B cell (primary cell): ENCODE results near the gene AGR3. TPM values are rescaled to one million over a fixed set of nuclear protein-coding genes. Genes with fewer than 3 reads are reported as not detected.

ENCODE experiments used
- ATAC-seq: fragments of 200-7000 bp; cut with Tn5 transposase; one replicate; pipeline ENCODE4 v1.10.0; 2021; ENCODE audit warnings: low read depth, mild to moderate bottlenecking, moderate number of reproducible peaks, moderate library complexity
- CTCF ChIA-PET: fragments of 350-600 bp; sonication (Branson Sonifier 250); formaldehyde crosslinking; loops from one replicate; lab custom pipeline; 2021; ENCODE audit warnings: antibody characterized with exemption, inconsistent platforms; lab: Charles Lee
- POLR2A ChIA-PET: fragments of 350-600 bp; sonication (Branson Sonifier 250); formaldehyde crosslinking; loops from one replicate; lab custom pipeline; 2021; ENCODE audit warnings: antibody characterized with exemption; lab: Charles Lee
- DNase-seq: peaks from one replicate; pipeline ENCODE4 v3.0.0; 2013
- H2AFZ ChIP-seq: 2 replicates; pipeline ENCODE4 v1.6.1; 2012; ENCODE audit warnings: mild to moderate bottlenecking, low read depth, low read length; ENCODE audit not compliant: insufficient read depth, poor library complexity, severe bottlenecking
- H3K27ac ChIP-seq, 2 donors: 1 replicate in 1 of 2; 2 replicates in 1 of 2; pipeline ENCODE4 v1.5.1; 2012 to 2013; ENCODE audit warnings: low read length in 2 of 2, mild to moderate bottlenecking in 2 of 2, moderate library complexity in 1 of 2
- H3K27me3 ChIP-seq, 4 experiments: fragments of 200-600 bp in 1 of 4; sonication (generic) in 1 of 4; replicated peaks in 1 of 4; 1 replicate in 2 of 4; 2 replicates in 2 of 4; pipeline versions ENCODE4 v1.6.1 to v1.7.0; 2013 to 2016; ENCODE audit warnings: low read length in 3 of 4, mild to moderate bottlenecking in 2 of 4, mixed read lengths in 1 of 4, moderate library complexity in 1 of 4; ENCODE audit not compliant: insufficient read depth in 4 of 4, control insufficient read depth in 3 of 4; ENCODE audit errors: control extremely low read depth in 1 of 4
- H3K36me3 ChIP-seq, 2 experiments: replicated peaks in 1 of 2; 1 replicate in 1 of 2; 2 replicates in 1 of 2; pipeline versions ENCODE4 v1.6.1 to v1.7.1; 2013; ENCODE audit warnings: low read length in 1 of 2; ENCODE audit not compliant: insufficient read depth in 2 of 2, control insufficient read depth in 1 of 2; ENCODE audit errors: control extremely low read depth in 1 of 2, extremely low read depth in 1 of 2
- H3K4me1 ChIP-seq, 2 donors: fragments of 200-600 bp in 1 of 2; sonication (generic) in 1 of 2; 1 replicate in 1 of 2; 2 replicates in 1 of 2; pipeline versions ENCODE4 v1.5.1 to v1.6.1; 2013 to 2017; ENCODE audit warnings: low read length in 2 of 2; ENCODE audit not compliant: control insufficient read depth in 2 of 2, insufficient read depth in 2 of 2
- H3K4me2 ChIP-seq: replicated peaks from 2 replicates; pipeline ENCODE3; 2012; ENCODE audit warnings: mild to moderate bottlenecking, low read depth, low read length; ENCODE audit not compliant: poor library complexity, severe bottlenecking
- H3K4me3 ChIP-seq, 5 experiments: fragments of 200-600 bp in 1 of 5; sonication (generic) in 1 of 5; 1 replicate in 3 of 5; 2 replicates in 2 of 5; pipeline versions ENCODE4 v1.5.1 to v1.7.0; 2011 to 2016; ENCODE audit warnings: low read length in 4 of 5, mild to moderate bottlenecking in 4 of 5, low read depth in 2 of 5, control low read depth in 1 of 5, moderate library complexity in 1 of 5; ENCODE audit not compliant: insufficient read depth in 1 of 5; ENCODE audit errors: control extremely low read depth in 1 of 5, extremely low read depth in 1 of 5
- H3K79me2 ChIP-seq: fragments of 200-600 bp; sonication (generic); one replicate; pipeline ENCODE4 v1.6.0; 2016; ENCODE audit warnings: low read length; ENCODE audit not compliant: control insufficient read depth, insufficient read depth
- H3K9ac ChIP-seq: fragments of 200-600 bp; sonication (generic); 2 replicates; pipeline ENCODE4 v1.6.1; 2017; ENCODE audit warnings: mild to moderate bottlenecking, low read length, moderate library complexity
- H3K9me3 ChIP-seq, 3 donors: one replicate each; pipeline versions ENCODE4 v1.6.1 to v1.7.1; 2013; ENCODE audit warnings: low read length in 2 of 3; ENCODE audit not compliant: control insufficient read depth in 2 of 3, insufficient read depth in 1 of 3; ENCODE audit errors: control extremely low read depth in 1 of 3
- H4K20me1 ChIP-seq: 2 replicates; pipeline ENCODE4 v1.6.0; 2012; ENCODE audit warnings: mild to moderate bottlenecking, low read length; ENCODE audit not compliant: insufficient read depth, control insufficient read depth, poor library complexity, severe bottlenecking
- H3K27ac Mint-ChIP-seq: one replicate; pipeline ENCODE4 v1.8.0; 2021; ENCODE audit warnings: mixed read lengths
- H3K27me3 Mint-ChIP-seq: one replicate; pipeline ENCODE4 v1.8.0; 2021; ENCODE audit warnings: mixed read lengths
- H3K4me1 Mint-ChIP-seq: one replicate; pipeline ENCODE4 v1.8.0; 2021; ENCODE audit warnings: mixed read lengths
- H3K4me3 Mint-ChIP-seq: one replicate; pipeline ENCODE4 v1.8.0; 2021; ENCODE audit warnings: mixed read lengths
- H3K9me3 Mint-ChIP-seq: one replicate; pipeline ENCODE4 v1.8.0; 2022; ENCODE audit warnings: mixed read lengths; ENCODE audit not compliant: insufficient read depth
- EZH2 ChIP-seq: IDR thresholded peaks from 2 replicates; pipeline ENCODE4 v1.6.1; 2012; ENCODE audit warnings: borderline replicate concordance, low read depth, mild to moderate bottlenecking, moderate library complexity, low read length; ENCODE audit not compliant: insufficient read depth, poor library complexity, severe bottlenecking
- WGBS: methylation state at CpG from one replicate; pipeline ENCODE4 v1.1.5; 2013; ENCODE audit warnings: missing lambda C conversion rate; ENCODE audit not compliant: insufficient coverage; 5-methylcytosine and 5-hydroxymethylcytosine counted together
- intact Hi-C: fragments of 100-400 bp; cut with micrococcal nuclease; formaldehyde crosslinking; loops from one replicate; pipeline ENCODE4 v1.10.0; 2022
- polyA plus RNA-seq: library from polyadenylated mRNA; depleted of rRNA; stranded (reverse); fragments of >200 nt; gene quantifications from 2 replicates; pipeline ENCODE4 v1.2.3, GENCODE V29; 2012
- small RNA-seq: library from RNA; depleted of rRNA; stranded (forward); fragments of <200 nt; gene quantifications from one replicate; pipeline ENCODE3, GENCODE V24; 2012; ENCODE audit warnings: low replicate concordance, low read depth; ENCODE audit not compliant: insufficient read length
- total RNA-seq, 2 donors: library from RNA; stranded (reverse); fragments of 120-200 nt in 1 of 2; gene quantifications; 1 replicate in 1 of 2; 2 replicates in 1 of 2; pipeline versions ENCODE4 v1.2.3 to v1.2.4, GENCODE V29; 2013 to 2022
- TF ChIP-seq, protein P1 (sequence below): fragments of 200-600 bp; IDR thresholded peaks from one replicate; pipeline ENCODE4 v1.8.0; 2022; ENCODE audit warnings: antibody characterized with exemption, mild to moderate bottlenecking

The AGR3 gene
- total and polyA plus RNA-seq, 2 donors (not counting 1 experiment from before 2014, with no cell fraction given) = not detected

DNA sequence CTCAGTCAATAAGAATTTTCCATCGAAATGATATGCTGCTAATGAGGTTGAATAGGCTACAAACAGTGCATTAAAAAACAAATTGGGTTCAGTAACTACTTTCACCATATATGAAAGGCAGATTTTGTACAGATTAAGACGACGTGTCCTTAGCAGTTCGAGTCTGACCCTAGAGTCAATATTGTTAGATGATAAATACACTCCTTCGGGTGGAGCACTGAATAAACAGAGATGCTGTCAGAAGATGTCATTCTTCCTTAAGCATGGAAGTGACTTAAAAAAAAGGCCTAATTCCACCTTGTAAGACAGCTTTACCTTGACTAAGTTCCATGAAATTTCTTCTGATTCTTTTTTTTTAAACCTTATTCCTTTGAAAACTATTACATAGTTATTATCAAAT lies 71.2 kb downstream of the AGR3 start:
- H4K20me1 ChIP-seq = no peaks in the 10 kb centered on the region
- 93% methylated on average over 4 of the region's 5 CpGs for WGBS
- intact Hi-C loops = no loop called here
- no peak overlapping the region for H3K27ac ChIP-seq
- peaks cover 4% of the 10 kb centered on the region for H3K27me3 Mint-ChIP-seq
- H2AFZ ChIP-seq = no peak overlapping the region
- no peaks in the 10 kb centered on the region for H3K9me3 Mint-ChIP-seq
- no peak for ATAC-seq
- ChIA-PET POLR2A (no interaction called here), CTCF (no interaction called here)
- no peak overlapping the region for H3K4me3 Mint-ChIP-seq
- H3K36me3 ChIP-seq = no peaks in the 10 kb centered on the region
- no peaks in the 10 kb centered on the region for H3K4me1 ChIP-seq
- no peaks in the 10 kb centered on the region for H3K79me2 ChIP-seq
- H3K9me3 ChIP-seq = no peaks in the 10 kb centered on the region
- no peak overlapping the region for H3K4me3 ChIP-seq
- H3K27me3 ChIP-seq = no peaks in the 10 kb centered on the region
- no peak overlapping the region for H3K27ac Mint-ChIP-seq
- peaks cover under 1% of the 10 kb centered on the region for H3K4me1 Mint-ChIP-seq
- DNase-seq = no peak
- H3K9ac ChIP-seq = no peak overlapping the region
- H3K4me2 ChIP-seq = no peak overlapping the region
- TF ChIP-seq, protein P1, sequence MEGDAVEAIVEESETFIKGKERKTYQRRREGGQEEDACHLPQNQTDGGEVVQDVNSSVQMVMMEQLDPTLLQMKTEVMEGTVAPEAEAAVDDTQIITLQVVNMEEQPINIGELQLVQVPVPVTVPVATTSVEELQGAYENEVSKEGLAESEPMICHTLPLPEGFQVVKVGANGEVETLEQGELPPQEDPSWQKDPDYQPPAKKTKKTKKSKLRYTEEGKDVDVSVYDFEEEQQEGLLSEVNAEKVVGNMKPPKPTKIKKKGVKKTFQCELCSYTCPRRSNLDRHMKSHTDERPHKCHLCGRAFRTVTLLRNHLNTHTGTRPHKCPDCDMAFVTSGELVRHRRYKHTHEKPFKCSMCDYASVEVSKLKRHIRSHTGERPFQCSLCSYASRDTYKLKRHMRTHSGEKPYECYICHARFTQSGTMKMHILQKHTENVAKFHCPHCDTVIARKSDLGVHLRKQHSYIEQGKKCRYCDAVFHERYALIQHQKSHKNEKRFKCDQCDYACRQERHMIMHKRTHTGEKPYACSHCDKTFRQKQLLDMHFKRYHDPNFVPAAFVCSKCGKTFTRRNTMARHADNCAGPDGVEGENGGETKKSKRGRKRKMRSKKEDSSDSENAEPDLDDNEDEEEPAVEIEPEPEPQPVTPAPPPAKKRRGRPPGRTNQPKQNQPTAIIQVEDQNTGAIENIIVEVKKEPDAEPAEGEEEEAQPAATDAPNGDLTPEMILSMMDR = no peak
- TF ChIP-seq EZH2 = no peak

DNA sequence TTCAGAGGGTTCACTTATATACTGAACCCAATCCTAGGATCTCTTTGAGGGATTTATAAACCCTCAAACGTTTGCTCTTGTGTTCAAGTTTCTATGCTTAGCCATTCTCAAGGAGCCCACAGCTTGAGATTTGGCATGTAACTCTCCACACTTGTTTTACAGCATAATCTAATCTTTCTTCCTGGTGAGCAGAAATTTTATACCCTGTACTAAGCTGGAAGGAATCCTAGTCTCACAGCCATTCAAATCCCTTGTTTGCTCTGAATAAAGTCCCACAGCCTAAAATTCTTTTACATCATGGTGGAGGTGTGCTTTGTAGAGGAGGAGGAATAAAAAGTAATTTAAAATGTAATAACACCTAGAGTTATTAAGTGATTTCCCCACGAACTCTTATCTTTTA lies 71.7 kb downstream of the AGR3 start:
- POLR2A ChIA-PET = no interaction called here
- no peaks in the 10 kb centered on the region for H3K4me1 Mint-ChIP-seq
- peaks cover 4% of the 10 kb centered on the region for H3K27me3 Mint-ChIP-seq
- H3K9ac ChIP-seq = no peak overlapping the region
- WGBS = 100% methylated on average over 1 of the region's 2 CpGs
- no peaks in the 10 kb centered on the region for H4K20me1 ChIP-seq
- no peak for ATAC-seq
- no peak overlapping the region for H3K4me2 ChIP-seq
- no peaks in the 10 kb centered on the region for H3K4me1 ChIP-seq
- H3K27ac ChIP-seq = no peak overlapping the region
- H3K36me3 ChIP-seq = no peaks in the 10 kb centered on the region
- H3K9me3 ChIP-seq = no peaks in the 10 kb centered on the region
- DNase-seq = no peak
- no peak overlapping the region for H2AFZ ChIP-seq
- H3K79me2 ChIP-seq = no peaks in the 10 kb centered on the region
- CTCF ChIA-PET = no interaction called here
- H3K27ac Mint-ChIP-seq = no peak overlapping the region
- H3K4me3 Mint-ChIP-seq = no peak overlapping the region
- H3K27me3 ChIP-seq = no peaks in the 10 kb centered on the region
- TF ChIP-seq, protein P1 = no peak
- no peak overlapping the region for H3K4me3 ChIP-seq
- H3K9me3 Mint-ChIP-seq = no peaks in the 10 kb centered on the region
- intact Hi-C loops = no loop called here

Small RNA genes within 50 kb of the gene (small RNA-seq; reads per million reads assigned to genes)
- gene AC098592.2 = not detected

Other genes with a start within 250 kb of the AGR3 start
- gene ANKMY2, start 236.2 kb downstream of the AGR3 start, total RNA-seq = 17.8 and 18.2 TPM in 2 replicates
- gene ANKMY2, start 236.2 kb downstream of the AGR3 start, polyA plus RNA-seq = 7.6 and 8.3 TPM in 2 replicates
- gene BZW2, start 235.8 kb downstream of the AGR3 start, total RNA-seq = 17.0 and 18.4 TPM in 2 replicates
- 19.5 and 20.6 TPM in 2 replicates for gene BZW2, start 235.8 kb downstream of the AGR3 start, polyA plus RNA-seq
- gene TSPAN13, start 128.2 kb downstream of the AGR3 start, total RNA-seq = 26.2 and 26.3 TPM in 2 replicates
- 23.0 and 55.2 TPM in 2 replicates for gene TSPAN13, start 128.2 kb downstream of the AGR3 start, polyA plus RNA-seq
- gene AGR2, start 77.0 kb downstream of the AGR3 start, total RNA-seq = not detected in 2 replicates
- gene AGR2, start 77.0 kb downstream of the AGR3 start, polyA plus RNA-seq = not detected in 2 replicates